ENCODE data around the gene KCNB1.

KCNB1 gene

DNA sequence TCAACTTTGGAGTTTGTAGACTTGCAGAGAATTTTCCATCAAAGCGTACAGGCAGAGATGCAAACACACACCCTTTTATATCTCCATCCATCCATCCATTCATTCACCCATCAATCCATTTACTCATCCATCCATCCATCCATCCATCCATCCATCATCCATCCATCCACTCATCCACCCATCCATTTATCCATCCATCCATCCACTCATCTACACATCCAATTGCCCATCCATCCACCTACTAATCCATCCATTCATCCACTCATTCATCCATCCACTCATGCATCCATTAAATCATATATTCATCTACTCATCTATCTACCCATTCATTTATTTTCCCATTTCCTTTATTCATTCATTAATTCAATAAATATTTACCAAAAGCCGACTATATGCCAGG, 52.1 kb downstream of the KCNB1 start:
- no peak for DNase-seq (ENCODE audit: low spot score)
- TF ChIP-seq, protein P1, sequence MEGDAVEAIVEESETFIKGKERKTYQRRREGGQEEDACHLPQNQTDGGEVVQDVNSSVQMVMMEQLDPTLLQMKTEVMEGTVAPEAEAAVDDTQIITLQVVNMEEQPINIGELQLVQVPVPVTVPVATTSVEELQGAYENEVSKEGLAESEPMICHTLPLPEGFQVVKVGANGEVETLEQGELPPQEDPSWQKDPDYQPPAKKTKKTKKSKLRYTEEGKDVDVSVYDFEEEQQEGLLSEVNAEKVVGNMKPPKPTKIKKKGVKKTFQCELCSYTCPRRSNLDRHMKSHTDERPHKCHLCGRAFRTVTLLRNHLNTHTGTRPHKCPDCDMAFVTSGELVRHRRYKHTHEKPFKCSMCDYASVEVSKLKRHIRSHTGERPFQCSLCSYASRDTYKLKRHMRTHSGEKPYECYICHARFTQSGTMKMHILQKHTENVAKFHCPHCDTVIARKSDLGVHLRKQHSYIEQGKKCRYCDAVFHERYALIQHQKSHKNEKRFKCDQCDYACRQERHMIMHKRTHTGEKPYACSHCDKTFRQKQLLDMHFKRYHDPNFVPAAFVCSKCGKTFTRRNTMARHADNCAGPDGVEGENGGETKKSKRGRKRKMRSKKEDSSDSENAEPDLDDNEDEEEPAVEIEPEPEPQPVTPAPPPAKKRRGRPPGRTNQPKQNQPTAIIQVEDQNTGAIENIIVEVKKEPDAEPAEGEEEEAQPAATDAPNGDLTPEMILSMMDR (IDR thresholded peaks at IDR 0.05; ENCODE audit: extremely low read depth, insufficient read depth, missing control alignments): no peak
- in situ Hi-C loops (cut with MboI; ENCODE audit: low pct_unique_long_range_greater_than_20kb, low sequenced_read_pairs, unreplicated experiment): no loop called here

- TF ChIP-seq, protein P1 (IDR thresholded peaks at IDR 0.05; ENCODE audit: extremely low read depth, insufficient read depth, missing control alignments): no peak
- in situ Hi-C loops (cut with MboI; ENCODE audit: low pct_unique_long_range_greater_than_20kb, low sequenced_read_pairs, unreplicated experiment): no loop called here
- DNase-seq (ENCODE audit: low spot score): no peak
These were observed 54.5 kb downstream of the KCNB1 start for GRCh38 chr20:49427751-49428518.

GRCh38 chr20:49426873-49427272, 55.6 kb downstream of the KCNB1 start:
- TF ChIP-seq, protein P1 (IDR thresholded peaks at IDR 0.05; ENCODE audit: extremely low read depth, insufficient read depth, missing control alignments): no peak
- in situ Hi-C loops (cut with MboI; ENCODE audit: low pct_unique_long_range_greater_than_20kb, low sequenced_read_pairs, unreplicated experiment): no loop called here
- no peak for DNase-seq (ENCODE audit: low spot score)

GRCh38 chr20:49426395-49426794, 56.1 kb downstream of the KCNB1 start:
- in situ Hi-C loops (cut with MboI; ENCODE audit: low pct_unique_long_range_greater_than_20kb, low sequenced_read_pairs, unreplicated experiment): no loop called here
- TF ChIP-seq, protein P1 (IDR thresholded peaks at IDR 0.05; ENCODE audit: extremely low read depth, insufficient read depth, missing control alignments): no peak
- no peak for DNase-seq (ENCODE audit: low spot score)

- TF ChIP-seq, protein P1 (IDR thresholded peaks at IDR 0.05; ENCODE audit: extremely low read depth, insufficient read depth, missing control alignments): no peak
- in situ Hi-C loops (cut with MboI; ENCODE audit: low pct_unique_long_range_greater_than_20kb, low sequenced_read_pairs, unreplicated experiment): no loop called here
- no peak for DNase-seq (ENCODE audit: low spot score)
These were observed 57.9 kb downstream of the KCNB1 start for GRCh38 chr20:49424536-49424935.

DNA sequence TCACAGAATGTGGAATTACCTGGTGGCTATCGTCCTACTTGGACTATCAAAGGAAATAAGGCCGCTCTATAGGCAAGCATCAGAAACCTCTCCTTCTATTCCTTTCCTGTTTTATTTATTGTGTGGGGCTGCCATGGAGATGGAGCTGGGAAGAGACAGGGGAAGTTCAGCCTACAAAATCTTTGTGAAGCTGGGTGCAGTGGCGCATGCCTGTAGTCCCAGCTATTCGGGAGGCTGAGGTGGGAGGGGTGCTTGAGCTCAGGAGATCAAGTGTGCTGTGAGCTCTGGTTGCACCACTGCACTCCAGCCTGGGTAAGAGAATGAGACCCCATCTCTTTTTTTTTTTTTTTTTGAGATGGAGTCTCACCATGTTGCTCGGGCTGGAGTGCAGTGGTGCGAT, 60.3 kb downstream of the KCNB1 start:
- TF ChIP-seq, protein P1 (IDR thresholded peaks at IDR 0.05; ENCODE audit: extremely low read depth, insufficient read depth, missing control alignments): no peak
- in situ Hi-C loops (cut with MboI; ENCODE audit: low pct_unique_long_range_greater_than_20kb, low sequenced_read_pairs, unreplicated experiment): no loop called here
- DNase-seq (ENCODE audit: low spot score): no peak
